ENCODE measurements around the gene KRTAP10-2. TPM values are rescaled to one million over a fixed set of nuclear protein-coding genes. Genes with fewer than 3 reads are reported as not detected.
A peak's percentile ranks its signal among the peaks of the same experiment; 100 is the strongest.
"Not testable (repeated sequence)": the region's sequence is repeated elsewhere in the genome, so short reads cannot be mapped to it uniquely, and the experiment has no call there.

KRTAP10-2 gene
- total and polyA plus RNA-seq, 9 donors: not detected

- 23% methylated on average over 17 of the region's 21 CpGs for WGBS (ENCODE audit: insufficient coverage)
- no peak overlapping the region for H3K4me3 ChIP-seq (ENCODE audit: low read length)
- peaks cover 16% of the 10 kb centered on the region for H3K9me3 ChIP-seq (replicated peaks; ENCODE audit: control insufficient read depth, low read depth, low read length)
- H3K27me3 ChIP-seq (ENCODE audit: control insufficient read depth, insufficient read depth, low read length): peaks cover 7% of the 10 kb centered on the region
- no peaks in the 10 kb centered on the region for H3K4me1 ChIP-seq (ENCODE audit: control insufficient read depth, insufficient read depth, low read length)
- no peaks in the 10 kb centered on the region for H3K36me3 ChIP-seq (ENCODE audit: control insufficient read depth, insufficient read depth, low read length)
- DNase-seq: no peak
- H3K27ac ChIP-seq (ENCODE audit: low read length): no peak overlapping the region
These were observed 23.4 kb upstream of the KRTAP10-2 start for GRCh38 chr21:44574457-44575306.

DNA sequence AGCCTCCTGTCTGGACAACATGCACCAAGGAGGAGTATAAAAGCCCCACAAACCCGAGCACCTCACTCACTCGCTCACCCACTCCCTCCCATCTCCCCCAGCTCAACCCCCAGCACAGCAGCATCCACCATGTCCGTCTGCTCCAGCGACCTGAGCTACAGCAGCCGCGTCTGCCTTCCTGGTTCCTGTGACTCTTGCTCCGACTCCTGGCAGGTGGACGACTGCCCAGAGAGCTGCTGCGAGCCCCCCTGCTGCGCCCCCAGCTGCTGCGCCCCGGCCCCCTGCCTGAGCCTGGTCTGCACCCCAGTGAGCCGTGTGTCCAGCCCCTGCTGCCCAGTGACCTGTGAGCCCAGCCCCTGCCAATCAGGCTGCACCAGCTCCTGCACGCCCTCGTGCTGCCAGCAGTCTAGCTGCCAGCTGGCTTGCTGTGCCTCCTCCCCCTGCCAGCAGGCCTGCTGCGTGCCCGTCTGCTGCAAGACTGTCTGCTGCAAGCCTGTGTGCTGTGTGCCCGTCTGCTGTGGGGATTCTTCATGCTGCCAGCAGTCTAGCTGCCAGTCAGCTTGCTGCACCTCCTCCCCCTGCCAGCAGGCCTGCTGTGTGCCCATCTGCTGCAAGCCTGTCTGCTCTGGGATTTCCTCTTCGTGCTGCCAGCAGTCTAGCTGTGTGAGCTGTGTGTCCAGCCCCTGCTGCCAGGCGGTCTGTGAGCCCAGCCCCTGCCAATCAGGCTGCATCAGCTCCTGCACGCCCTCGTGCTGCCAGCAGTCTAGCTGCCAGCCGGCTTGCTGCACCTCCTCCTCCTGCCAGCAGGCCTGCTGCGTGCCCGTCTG is 22.5 kb upstream of the KRTAP10-2 start, which contains the start of gene KRTAP10-4:
Gene KRTAP10-4, plus strand, starts transcription at position 100 of the 827 bp plus-strand sequence. Its CDS starts 30 bp downstream, at position 130.
- DNase-seq; H3K4me1 ChIP-seq (ENCODE audit: control insufficient read depth, insufficient read depth, low read length); H3K36me3 ChIP-seq (ENCODE audit: control insufficient read depth, insufficient read depth, low read length); H3K27ac ChIP-seq (ENCODE audit: low read length); H3K4me3 ChIP-seq (ENCODE audit: low read length); H3K27me3 ChIP-seq (ENCODE audit: control insufficient read depth, insufficient read depth, low read length): not testable (repeated sequence)
- 58% methylated on average over 11 of the region's 25 CpGs for WGBS (ENCODE audit: insufficient coverage)
- peaks cover 16% of the 10 kb centered on the region for H3K9me3 ChIP-seq (replicated peaks; ENCODE audit: control insufficient read depth, low read depth, low read length)

DNA sequence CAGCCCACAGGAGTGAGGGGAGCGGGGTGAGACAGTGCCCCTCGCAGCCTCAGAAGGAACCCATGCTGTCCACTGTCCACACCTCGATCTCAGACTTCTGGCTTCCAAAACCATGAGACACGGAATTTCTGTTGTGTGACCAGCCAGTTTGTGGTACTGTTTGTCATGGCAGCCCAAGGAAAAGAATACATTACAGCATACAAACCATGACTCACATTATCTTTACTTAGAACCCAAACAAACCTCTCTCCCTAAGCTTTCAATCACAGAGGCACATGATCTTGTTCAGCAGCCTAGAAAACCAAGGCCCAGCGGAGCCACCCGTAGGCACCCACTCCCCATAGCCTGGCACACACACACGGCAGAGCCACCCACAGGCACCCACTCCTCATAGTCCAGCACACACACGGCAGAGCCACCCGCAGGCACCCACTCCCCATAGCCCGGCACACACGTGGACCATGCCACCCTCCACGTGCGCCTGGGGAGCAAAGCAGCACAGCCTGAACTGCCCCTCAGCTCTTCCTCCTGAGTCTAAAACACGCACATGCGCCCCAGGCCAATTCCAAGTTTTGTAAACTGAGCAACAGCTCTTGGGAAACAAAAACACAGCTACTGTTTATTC is 21.8 kb upstream of the KRTAP10-2 start:
- H3K4me1 ChIP-seq (ENCODE audit: control insufficient read depth, insufficient read depth, low read length): peaks cover 11% of the 10 kb centered on the region
- no peak overlapping the region for H3K27ac ChIP-seq (ENCODE audit: low read length)
- peaks cover 16% of the 10 kb centered on the region for H3K9me3 ChIP-seq (replicated peaks; ENCODE audit: control insufficient read depth, low read depth, low read length)
- no peaks in the 10 kb centered on the region for H3K36me3 ChIP-seq (ENCODE audit: control insufficient read depth, insufficient read depth, low read length)
- peaks cover 7% of the 10 kb centered on the region for H3K27me3 ChIP-seq (ENCODE audit: control insufficient read depth, insufficient read depth, low read length)
- no peak for DNase-seq
- WGBS (ENCODE audit: insufficient coverage): 80% methylated on average over 15 of the region's 15 CpGs
- H3K4me3 ChIP-seq (ENCODE audit: low read length): no peak overlapping the region

GRCh38 chr21:44571844-44572782 is 20.8 kb upstream of the KRTAP10-2 start:
- 90% methylated on average over 33 of the region's 40 CpGs for WGBS (ENCODE audit: insufficient coverage)
- H3K36me3 ChIP-seq (ENCODE audit: control insufficient read depth, insufficient read depth, low read length): no peaks in the 10 kb centered on the region
- H3K27me3 ChIP-seq (ENCODE audit: control insufficient read depth, insufficient read depth, low read length): peaks cover 7% of the 10 kb centered on the region
- H3K4me1 ChIP-seq (ENCODE audit: control insufficient read depth, insufficient read depth, low read length): peaks cover 11% of the 10 kb centered on the region
- no peak overlapping the region for H3K4me3 ChIP-seq (ENCODE audit: low read length)
- peaks cover 12% of the 10 kb centered on the region for H3K9me3 ChIP-seq (replicated peaks; ENCODE audit: control insufficient read depth, low read depth, low read length)
- H3K27ac ChIP-seq (ENCODE audit: low read length): no peak overlapping the region
- no peak for DNase-seq

- Histone ChIP-seq H3K9me3 (replicated peaks; ENCODE audit: control insufficient read depth, low read depth, low read length) (peaks cover 5% of the 10 kb centered on the region), H3K27ac (ENCODE audit: low read length) (no peak overlapping the region), H3K27me3 (ENCODE audit: control insufficient read depth, insufficient read depth, low read length) (peaks cover 7% of the 10 kb centered on the region), H3K4me1 (ENCODE audit: control insufficient read depth, insufficient read depth, low read length) (peaks cover 11% of the 10 kb centered on the region), H3K36me3 (ENCODE audit: control insufficient read depth, insufficient read depth, low read length) (no peaks in the 10 kb centered on the region), H3K4me3 (ENCODE audit: low read length) (no peak overlapping the region)
- no peak for DNase-seq
- WGBS (ENCODE audit: insufficient coverage): 78% methylated on average over 2 of the region's 4 CpGs
These were observed 20.0 kb upstream of the KRTAP10-2 start for GRCh38 chr21:44571296-44571695.

DNA sequence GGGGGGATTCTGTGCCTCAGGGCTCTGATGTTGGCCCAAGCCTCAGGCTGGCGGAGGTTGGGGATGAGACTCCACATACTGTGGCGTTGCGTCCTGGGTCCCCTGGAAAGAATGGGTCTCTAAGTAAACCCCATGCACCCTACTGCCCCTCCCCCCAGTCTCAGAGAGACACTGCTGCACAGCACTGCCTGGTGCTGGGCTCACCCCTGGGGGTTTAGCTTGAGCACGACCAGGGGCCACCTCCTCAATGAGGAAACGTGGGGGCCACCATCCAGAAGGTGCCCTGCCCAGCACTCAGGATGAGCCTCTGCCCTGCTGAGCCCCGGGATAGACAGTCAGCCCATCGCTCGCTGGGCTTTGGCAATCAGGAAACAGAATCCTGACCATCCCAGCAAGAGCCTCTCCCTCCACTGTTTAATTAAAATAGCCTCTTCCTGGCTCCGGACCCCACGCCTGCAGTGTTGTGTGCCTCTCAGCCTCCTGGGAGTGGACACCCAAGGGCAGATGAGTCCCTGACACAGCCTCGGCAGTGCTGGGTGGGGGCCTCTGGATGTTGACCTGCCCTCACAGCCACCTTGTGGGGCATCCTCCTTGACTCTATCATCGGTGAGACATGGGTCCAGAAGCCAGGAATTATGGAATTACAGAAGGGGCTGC is 18.7 kb upstream of the KRTAP10-2 start:
- DNase-seq: no peak
- Histone ChIP-seq H3K4me1 (ENCODE audit: control insufficient read depth, insufficient read depth, low read length) (peaks cover 11% of the 10 kb centered on the region), H3K4me3 (ENCODE audit: low read length) (no peak overlapping the region), H3K27me3 (ENCODE audit: control insufficient read depth, insufficient read depth, low read length) (peaks cover 7% of the 10 kb centered on the region), H3K9me3 (replicated peaks; ENCODE audit: control insufficient read depth, low read depth, low read length) (peaks cover 5% of the 10 kb centered on the region), H3K27ac (ENCODE audit: low read length) (no peak overlapping the region), H3K36me3 (ENCODE audit: control insufficient read depth, insufficient read depth, low read length) (no peaks in the 10 kb centered on the region)
- 87% methylated on average over 10 of the region's 12 CpGs for WGBS (ENCODE audit: insufficient coverage)

DNA sequence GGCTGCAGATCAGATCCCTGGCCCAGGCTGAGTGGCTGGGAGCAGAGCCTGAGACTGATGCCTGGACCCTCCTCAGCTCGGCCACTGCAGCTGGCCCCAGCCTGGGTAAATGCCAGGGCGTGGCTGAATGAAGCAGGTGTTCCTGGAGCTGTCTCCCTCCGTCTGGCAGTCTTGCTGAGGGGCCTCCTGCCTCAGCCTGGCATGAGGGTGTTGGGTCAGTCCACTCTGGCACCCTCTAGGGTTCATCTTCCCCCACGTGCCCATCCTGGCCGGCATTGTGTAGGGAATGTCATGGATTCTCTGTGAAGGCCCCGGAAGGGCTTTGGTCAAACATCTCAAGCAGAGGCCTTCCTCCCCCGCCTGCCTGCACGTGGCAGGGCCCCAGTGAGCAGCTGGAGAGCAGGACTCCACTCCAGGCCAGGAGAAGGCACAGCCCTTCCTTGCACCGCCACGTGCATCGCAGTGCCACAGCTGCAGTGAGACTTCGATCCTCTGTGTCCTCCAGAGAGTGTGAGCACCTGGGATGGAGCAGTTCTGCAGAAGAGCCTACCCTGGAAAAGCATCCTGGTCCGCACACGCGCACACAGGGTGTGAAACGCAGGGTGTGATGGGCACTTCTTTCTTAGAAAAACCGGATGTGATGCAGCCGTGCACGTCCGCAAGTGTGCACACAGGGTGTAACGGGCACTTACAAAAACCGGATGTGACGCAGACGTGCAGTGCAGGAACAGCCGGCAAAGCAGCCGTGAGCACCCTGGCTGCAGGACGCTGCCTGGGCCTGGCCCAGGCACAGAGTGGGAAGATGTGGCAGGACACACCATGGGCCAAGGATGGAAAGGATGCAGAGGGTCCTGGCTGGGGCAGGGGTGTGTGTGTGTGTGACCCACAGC is 17.6 kb upstream of the KRTAP10-2 start:
- no peak overlapping the region for H3K4me3 ChIP-seq (ENCODE audit: low read length)
- H3K9me3 ChIP-seq (replicated peaks; ENCODE audit: control insufficient read depth, low read depth, low read length): peaks cover 5% of the 10 kb centered on the region
- 68% methylated on average over 24 of the region's 27 CpGs for WGBS (ENCODE audit: insufficient coverage)
- H3K36me3 ChIP-seq (ENCODE audit: control insufficient read depth, insufficient read depth, low read length): no peaks in the 10 kb centered on the region
- H3K27ac ChIP-seq (ENCODE audit: low read length): no peak overlapping the region
- H3K27me3 ChIP-seq (ENCODE audit: control insufficient read depth, insufficient read depth, low read length): peaks cover 7% of the 10 kb centered on the region
- H3K4me1 ChIP-seq (ENCODE audit: control insufficient read depth, insufficient read depth, low read length): peaks cover 11% of the 10 kb centered on the region
- peak; percentile 33 for DNase-seq

DNA sequence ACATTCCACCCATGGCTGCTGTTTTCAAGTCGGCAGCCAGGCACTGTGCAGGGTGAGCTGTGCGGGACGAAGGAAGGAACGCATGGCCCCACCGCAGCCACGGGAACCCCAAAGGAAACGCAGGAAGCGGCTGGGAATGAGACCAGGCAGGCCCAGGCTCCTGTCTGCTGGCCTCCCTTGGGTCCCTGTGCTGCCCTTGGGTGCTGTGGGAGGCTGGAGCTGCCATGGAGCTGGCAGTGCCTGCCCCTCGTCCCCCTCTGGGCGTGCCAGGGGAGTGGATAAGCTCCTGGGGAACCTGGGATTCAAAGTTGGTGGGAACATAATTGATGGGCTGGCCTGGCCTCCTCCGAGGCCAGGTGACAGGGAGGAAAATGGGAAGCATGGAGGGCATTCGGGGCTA is 17.0 kb upstream of the KRTAP10-2 start:
- Histone ChIP-seq H3K27me3 (ENCODE audit: control insufficient read depth, insufficient read depth, low read length) (peaks cover 7% of the 10 kb centered on the region), H3K4me1 (ENCODE audit: control insufficient read depth, insufficient read depth, low read length) (peaks cover 11% of the 10 kb centered on the region), H3K4me3 (ENCODE audit: low read length) (no peak overlapping the region), H3K36me3 (ENCODE audit: control insufficient read depth, insufficient read depth, low read length) (no peaks in the 10 kb centered on the region), H3K9me3 (replicated peaks; ENCODE audit: control insufficient read depth, low read depth, low read length) (peaks cover 5% of the 10 kb centered on the region), H3K27ac (ENCODE audit: low read length) (no peak overlapping the region)
- no peak for DNase-seq
- WGBS (ENCODE audit: insufficient coverage): 69% methylated on average over 12 of the region's 12 CpGs

All from muscle of leg (tissue), 11 donors.